Esophagus squamous epithelium (tissue), 5 donors: Measurements from ENCODE around the gene LAP3. TPM values are rescaled to one million over a fixed set of nuclear protein-coding genes. Genes with fewer than 3 reads are reported as not detected.

Experiments
- DNase-seq: peaks from one replicate; lab custom pipeline; 2025; lab: John Stamatoyannopoulos, UW
- H3K27ac ChIP-seq, 4 donors: fragments of 200-600 bp; sonication (generic); one replicate each; pipeline ENCODE4 v1.5.1; 2016 to 2019; ENCODE audit warnings: mild to moderate bottlenecking in 1 of 4
- H3K27me3 ChIP-seq, 4 donors: fragments of 200-600 bp; sonication (generic); 1 replicate in 3 of 4; 2 replicates in 1 of 4; pipeline versions ENCODE4 v1.5.1 to v1.6.0; 2017 to 2021; ENCODE audit warnings: antibody characterized with exemption in 1 of 4
- H3K36me3 ChIP-seq, 3 donors: fragments of 200-600 bp; sonication (generic); one replicate each; pipeline ENCODE4 v1.5.1; 2016 to 2019
- H3K4me1 ChIP-seq, 3 donors: fragments of 200-600 bp; sonication (generic); one replicate each; pipeline ENCODE4 v1.5.1; 2017 to 2019
- H3K4me3 ChIP-seq, 4 donors: fragments of 200-600 bp; sonication (generic); 1 replicate in 3 of 4; 2 replicates in 1 of 4; pipeline ENCODE4 v1.5.1; 2016 to 2019; ENCODE audit warnings: mild to moderate bottlenecking in 2 of 4, moderate library complexity in 1 of 4
- H3K9me3 ChIP-seq, 3 donors: fragments of 200-600 bp; sonication (generic); one replicate each; pipeline ENCODE4 v1.5.1; 2016 to 2019
- CTCF ChIP-seq, 6 experiments: fragments of 450-650 bp in 4 of 6; fragments of 200-600 bp in 2 of 6; sonication (generic) in 2 of 6; IDR thresholded peaks; one replicate each; pipeline ENCODE4 v1.5.1; 2016 to 2019; ENCODE audit warnings: antibody characterized with exemption in 6 of 6, mild to moderate bottlenecking in 4 of 6, moderate library complexity in 4 of 6
- POLR2A ChIP-seq, 4 donors: fragments of 450-650 bp; IDR thresholded peaks; one replicate each; pipeline ENCODE4 v1.6.1; 2017; ENCODE audit warnings: antibody characterized with exemption in 4 of 4, mild to moderate bottlenecking in 4 of 4, moderate library complexity in 3 of 4
- WGBS, 2 donors: methylation state at CpG; one replicate each; pipeline ENCODE4 v1.1.5; 2018; 5-methylcytosine and 5-hydroxymethylcytosine counted together
- intact Hi-C: fragments of 100-400 bp; cut with DNase I; formaldehyde crosslinking; loops from one replicate; pipeline ENCODE4 v1.15.0; 2022
- total RNA-seq, 4 donors: library from RNA; depleted of rRNA; stranded (reverse); fragments of >200 nt; gene quantifications; one replicate each; pipeline ENCODE4 v1.1.0, GENCODE V29; 2016
- donor health status: DM: yes; HTN: yes; CAD: no.

The LAP3 gene
- total RNA-seq, 4 donors from 2014 or later, result 30.2 to 80.5 (median 54.6) TPM

GRCh38 chr4:17554568-17554967 lies 22.4 kb upstream of the LAP3 start:
- Histone ChIP-seq H3K27ac (no peak overlapping the region), H3K36me3 (no peaks in the 10 kb centered on the region), H3K4me1 (peaks cover 0 to 2% (median 0%) of the 10 kb centered on the region in 3 donors), H3K9me3 (no peaks in the 10 kb centered on the region), H3K4me3 (no peak overlapping the region), H3K27me3 (peaks cover 0 to 19% (median 0%) of the 10 kb centered on the region in 4 donors)
- DNase-seq, result no peak
- 61% methylated on average over 4 of the region's 4 CpGs for WGBS, 2 donors
- intact Hi-C loops, result loop anchor here (5.0 kb wide), 1 partner anchor 83 kb away; no protein-coding TSS in a partner anchor
- TF ChIP-seq CTCF (IDR thresholded peaks at IDR 0.05), result no peak

- Histone ChIP-seq H3K4me1 (no peaks in the 10 kb centered on the region), H3K27me3 (peaks cover 0 to 19% (median 0%) of the 10 kb centered on the region in 4 donors), H3K4me3 (no peak overlapping the region), H3K9me3 (no peaks in the 10 kb centered on the region), H3K27ac (no peak overlapping the region), H3K36me3 (no peaks in the 10 kb centered on the region)
- intact Hi-C loops, result no loop called here
- TF ChIP-seq POLR2A (IDR thresholded peaks at IDR 0.05) (no peak), CTCF (IDR thresholded peaks at IDR 0.05) (no peak)
- no peak for DNase-seq
Observed at GRCh38 chr4:17556498-17556897, 20.5 kb upstream of the LAP3 start.

GRCh38 chr4:17557880-17558279 lies 19.1 kb upstream of the LAP3 start:
- H3K27me3 ChIP-seq, result peaks cover 0 to 14% (median 0%) of the 10 kb centered on the region in 4 donors
- H3K36me3 ChIP-seq, result no peaks in the 10 kb centered on the region
- no peak overlapping the region for H3K27ac ChIP-seq
- TF ChIP-seq POLR2A (IDR thresholded peaks at IDR 0.05) (no peak), CTCF (IDR thresholded peaks at IDR 0.05) (no peak)
- no peak overlapping the region for H3K4me3 ChIP-seq
- H3K9me3 ChIP-seq, result no peaks in the 10 kb centered on the region
- DNase-seq, result no peak
- intact Hi-C loops, result no loop called here
- no peaks in the 10 kb centered on the region for H3K4me1 ChIP-seq
- WGBS, 2 donors, result 60 to 62% methylated on average over 5 of the region's 5 CpGs

- H3K4me1 ChIP-seq, result no peaks in the 10 kb centered on the region
- no peaks in the 10 kb centered on the region for H3K36me3 ChIP-seq
- WGBS, 2 donors, result 93% methylated on average over 4 of the region's 4 CpGs
- TF ChIP-seq CTCF (IDR thresholded peaks at IDR 0.05) (no peak), POLR2A (IDR thresholded peaks at IDR 0.05) (no peak)
- peaks cover 0 to 14% (median 0%) of the 10 kb centered on the region in 4 donors for H3K27me3 ChIP-seq
- no peak for DNase-seq
- H3K9me3 ChIP-seq, result no peaks in the 10 kb centered on the region
- no peak overlapping the region for H3K27ac ChIP-seq
- intact Hi-C loops, result no loop called here
- no peak overlapping the region for H3K4me3 ChIP-seq
Observed at GRCh38 chr4:17558941-17559708, 17.9 kb upstream of the LAP3 start.

- intact Hi-C loops, result no loop called here
Observed at GRCh38 chr4:17559709-17560048, 17.3 kb upstream of the LAP3 start.

More at GRCh38 chr4:17559709-17560048, 17.3 kb upstream of the LAP3 start:
- H3K36me3 ChIP-seq, result no peaks in the 10 kb centered on the region
- peaks cover 0 to 10% (median 0%) of the 10 kb centered on the region in 4 donors for H3K27me3 ChIP-seq
- no peaks in the 10 kb centered on the region for H3K9me3 ChIP-seq
- TF ChIP-seq POLR2A (IDR thresholded peaks at IDR 0.05) (no peak), CTCF (IDR thresholded peaks at IDR 0.05) (no peak)
- 94 to 95% methylated on average over 3 of the region's 3 CpGs for WGBS, 2 donors
- no peak overlapping the region for H3K4me3 ChIP-seq
- H3K27ac ChIP-seq, result no peak overlapping the region
- H3K4me1 ChIP-seq, result no peaks in the 10 kb centered on the region
- DNase-seq, result no peak
